HepG2 (cell line): Measurements from ENCODE around the gene SMC1B. TPM values are rescaled to one million over a fixed set of nuclear protein-coding genes. Genes with fewer than 3 reads are reported as not detected.

Experiments used
- CHD2 ChIP-seq: IDR thresholded peaks from 2 replicates; pipeline ENCODE4 v1.6.1; 2011; ENCODE audit warnings: low read depth, low read length, improper control_type of control experiment
- DNMT3B ChIP-seq: conservative IDR thresholded peaks from 2 replicates; pipeline ENCODE4 v1.6.1; 2016; ENCODE audit warnings: missing biosample characterization, control low read depth
- ETS1 ChIP-seq: sonication (generic); formaldehyde crosslinking; IDR thresholded peaks from 2 replicates; pipeline ENCODE4 v1.4.0; 2020; ENCODE audit warnings: missing genetic modification reagents
- HDAC1 ChIP-seq: sonication (generic); formaldehyde crosslinking; IDR thresholded peaks from 2 replicates; pipeline ENCODE4 v1.5.1; 2020; ENCODE audit warnings: mild to moderate bottlenecking, missing genetic modification reagents
- HOXA3 ChIP-seq: sonication (generic); formaldehyde crosslinking; IDR thresholded peaks from 2 replicates; pipeline ENCODE4 v1.5.0; 2020; ENCODE audit warnings: missing genetic modification reagents
- JUN ChIP-seq: sonication (generic); formaldehyde crosslinking; IDR thresholded peaks from 2 replicates; pipeline ENCODE4 v1.4.0; 2020; ENCODE audit warnings: mild to moderate bottlenecking, missing genetic modification reagents
- NFKBIZ ChIP-seq: IDR thresholded peaks from 2 replicates; pipeline ENCODE4 v1.6.1; 2018; ENCODE audit warnings: missing genetic modification reagents, missing compliant biosample characterization
- NR2C2 ChIP-seq: sonication (generic); formaldehyde crosslinking; IDR thresholded peaks from 2 replicates; pipeline ENCODE4 v1.4.0; 2020; ENCODE audit warnings: missing genetic modification reagents, mild to moderate bottlenecking, moderate library complexity, borderline replicate concordance
- PBX2 ChIP-seq: IDR thresholded peaks from 2 replicates; pipeline ENCODE4 v1.6.1; 2016; ENCODE audit warnings: control low read depth
- PRDM15 ChIP-seq: sonication (generic); formaldehyde crosslinking; IDR thresholded peaks from 2 replicates; pipeline ENCODE4 v1.4.0; 2020; ENCODE audit warnings: missing genetic modification reagents
- SAFB2 ChIP-seq: sonication (generic); formaldehyde crosslinking; IDR thresholded peaks from 2 replicates; pipeline ENCODE4 v1.5.1; 2020; ENCODE audit warnings: missing genetic modification reagents, low read depth, mild to moderate bottlenecking, borderline replicate concordance
- SNRNP70 ChIP-seq: fragments of 200-400 bp; formaldehyde crosslinking; IDR thresholded peaks from 2 replicates; pipeline ENCODE4 v1.6.1; 2017; ENCODE audit warnings: mild to moderate bottlenecking, low read depth, low read length, moderate library complexity
- STAG1 ChIP-seq: sonication (generic); formaldehyde crosslinking; IDR thresholded peaks from 2 replicates; pipeline ENCODE4 v1.4.0; 2020; ENCODE audit warnings: missing genetic modification reagents
- TBX2 ChIP-seq: sonication (generic); formaldehyde crosslinking; IDR thresholded peaks from 2 replicates; pipeline ENCODE4 v1.5.0; 2020; ENCODE audit warnings: missing genetic modification reagents, mild to moderate bottlenecking, borderline replicate concordance
- TBX3 ChIP-seq: fragments of 450-650 bp; IDR thresholded peaks from 2 replicates; pipeline ENCODE4 v1.6.1; 2017; ENCODE audit warnings: antibody characterized with exemption, mild to moderate bottlenecking, inconsistent platforms, borderline replicate concordance
- TCF7 ChIP-seq: sonication (generic); IDR thresholded peaks from 2 replicates; pipeline ENCODE4 v1.6.1; 2016; ENCODE audit warnings: antibody characterized with exemption, low read depth
- ZFP82 ChIP-seq: sonication (generic); formaldehyde crosslinking; IDR thresholded peaks from 2 replicates; pipeline ENCODE4 v1.5.1; 2020; ENCODE audit warnings: mild to moderate bottlenecking, missing genetic modification reagents, borderline replicate concordance
- ZNF205 ChIP-seq: IDR thresholded peaks from 2 replicates; pipeline ENCODE4 v1.6.1; 2018; ENCODE audit warnings: missing biosample characterization, missing genetic modification reagents
- ZNF383 ChIP-seq: sonication (generic); formaldehyde crosslinking; IDR thresholded peaks from 2 replicates; pipeline ENCODE4 v1.4.0; 2020; ENCODE audit warnings: missing genetic modification reagents, mild to moderate bottlenecking, borderline replicate concordance
- ZNF558 ChIP-seq: sonication (generic); formaldehyde crosslinking; IDR thresholded peaks from 2 replicates; pipeline ENCODE4 v1.9.0; 2022; ENCODE audit warnings: mild to moderate bottlenecking, missing genetic modification reagents, borderline replicate concordance
- ZNF607 ChIP-seq: sonication (generic); formaldehyde crosslinking; IDR thresholded peaks from 2 replicates; pipeline ENCODE4 v1.5.1; 2020; ENCODE audit warnings: missing genetic modification reagents, mild to moderate bottlenecking, borderline replicate concordance
- ZNF644 ChIP-seq: IDR thresholded peaks from 2 replicates; pipeline ENCODE4 v1.6.1; 2016; ENCODE audit warnings: low read depth
- ZSCAN22 ChIP-seq: sonication (generic); formaldehyde crosslinking; IDR thresholded peaks from 2 replicates; pipeline ENCODE4 v1.4.0; 2020; ENCODE audit warnings: mild to moderate bottlenecking, missing genetic modification reagents
- polyA plus RNA-seq, 8 experiments: library from polyadenylated mRNA; depleted of rRNA in 3 of 8; stranded (reverse) in 7 of 8; unstranded in 1 of 8; fragments of >200 nt; fragmentation: Illumina TruSeq in 4 of 8; extraction: Trizol in 4 of 8; gene quantifications; 2 replicates each; pipeline versions ENCODE4 v1.2.1 to v1.2.3, GENCODE V29; 2011 to 2016; ENCODE audit warnings: low read depth in 4 of 8, missing spikeins in 1 of 8, mixed read lengths in 1 of 8; ENCODE audit not compliant: insufficient read depth in 1 of 8
- total RNA-seq, 5 experiments: library from RNA; depleted of rRNA; stranded (reverse); fragments of >200 nt; fragmentation: Illumina TruSeq; extraction: Trizol; gene quantifications; 2 replicates each; pipeline ENCODE4 v1.2.3, GENCODE V29; 2016; ENCODE audit warnings: low read depth in 1 of 5

SMC1B gene
- total and polyA plus RNA-seq, 2 of the 13 experiments (the other 11 are each of a cell fraction or from before 2014, with no cell fraction given): not detected

GRCh38 chr22:45309422-45310227 lies 103.8 kb downstream of the SMC1B start, which contains the start of gene FAM118A (continued):
- TF ChIP-seq PBX2 (CRISPR knock-in tag): no peak
- no peak for TF ChIP-seq NFKBIZ (CRISPR knock-in tag)
- TF ChIP-seq ZNF383: no peak
- peak; percentile 82 for TF ChIP-seq ZNF205
- TF ChIP-seq ZFP82 (CRISPR knock-in tag): peak; percentile 90; the same call in 1 of the 2 replicates
- no peak for TF ChIP-seq TBX3
- TF ChIP-seq ZNF607 (CRISPR knock-in tag): no peak
- TF ChIP-seq TCF7: no peak
- TF ChIP-seq ETS1: no peak
- no peak for TF ChIP-seq PRDM15
- TF ChIP-seq SAFB2 (CRISPR knock-in tag): 0 out of 2 replicates have a peak, but pooled peaks have one; percentile 54
- TF ChIP-seq SNRNP70: no peak
- TF ChIP-seq HOXA3: peak; percentile 86
- TF ChIP-seq NR2C2 (CRISPR knock-in tag): peak; percentile 60
- TF ChIP-seq DNMT3B (CRISPR knock-in tag): no peak
- TF ChIP-seq ZNF558 (CRISPR knock-in tag): no peak
- TF ChIP-seq STAG1 (CRISPR knock-in tag): no peak; the same call in none of the 2 replicates
- TF ChIP-seq ZSCAN22 (CRISPR knock-in tag): no peak
- TF ChIP-seq ZNF644 (CRISPR knock-in tag): no peak
- peak; percentile 86 for TF ChIP-seq HDAC1 (CRISPR knock-in tag)
- no peak for TF ChIP-seq JUN (CRISPR knock-in tag)
- TF ChIP-seq TBX2 (CRISPR knock-in tag): peak; percentile 56; the same call in 1 of the 2 replicates
- no peak for TF ChIP-seq CHD2
